ENCODE measurements around the gene COQ10B.
A peak's percentile ranks its signal among the peaks of the same experiment; 100 is the strongest.
"Not testable (repeated sequence)": the region's sequence is repeated elsewhere in the genome, so short reads cannot be mapped to it uniquely, and the experiment has no call there.

Gene COQ10B

GRCh38 chr2:197452754-197453122 is 614 bp upstream of the COQ10B start:
- no peak for DNase-seq

- no peak for DNase-seq
Observed at GRCh38 chr2:197453914-197454398, 604 bp downstream of the COQ10B start.

GRCh38 chr2:197454923-197455322 is 1.6 kb downstream of the COQ10B start:
- no peak for DNase-seq

DNA sequence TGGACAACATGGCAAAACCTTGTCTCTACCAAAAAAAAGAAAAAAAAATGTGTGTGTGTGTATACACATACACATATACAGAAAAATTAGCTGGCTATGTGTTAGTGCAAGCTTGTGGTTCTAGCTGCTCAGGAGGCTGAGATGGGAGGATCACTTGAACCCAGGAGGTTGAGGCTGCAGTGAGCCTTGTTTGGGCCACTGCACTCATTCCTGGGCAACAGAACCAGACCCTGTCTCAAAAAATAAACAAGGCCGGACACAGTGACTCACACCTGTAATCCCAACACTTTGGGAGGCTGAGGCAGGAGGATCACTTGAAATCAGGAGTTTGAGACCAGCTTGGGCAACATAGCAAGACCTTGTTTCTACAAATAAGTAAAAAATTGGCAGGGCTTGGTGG is 2.1 kb downstream of the COQ10B start:
- no peak for DNase-seq

DNA sequence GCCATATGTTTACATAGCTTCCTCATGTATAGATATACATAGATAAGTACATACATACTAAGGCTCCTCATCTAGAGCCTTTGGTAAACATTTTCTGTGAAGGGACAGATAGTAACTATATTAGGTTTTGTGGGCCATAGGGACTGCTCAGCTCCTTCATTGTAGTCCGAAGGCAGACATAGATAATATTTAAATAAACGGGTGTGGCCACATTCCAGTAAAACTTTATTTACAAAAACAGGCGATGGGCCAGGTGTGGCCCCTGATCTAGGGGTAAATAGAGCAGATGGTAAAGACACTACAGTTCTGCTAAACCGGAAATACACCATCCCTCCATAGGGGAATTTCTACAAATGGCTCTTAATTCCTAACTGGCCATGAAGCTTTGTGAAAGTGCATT is 7.3 kb downstream of the COQ10B start:
- DNase-seq, result no peak

DNA sequence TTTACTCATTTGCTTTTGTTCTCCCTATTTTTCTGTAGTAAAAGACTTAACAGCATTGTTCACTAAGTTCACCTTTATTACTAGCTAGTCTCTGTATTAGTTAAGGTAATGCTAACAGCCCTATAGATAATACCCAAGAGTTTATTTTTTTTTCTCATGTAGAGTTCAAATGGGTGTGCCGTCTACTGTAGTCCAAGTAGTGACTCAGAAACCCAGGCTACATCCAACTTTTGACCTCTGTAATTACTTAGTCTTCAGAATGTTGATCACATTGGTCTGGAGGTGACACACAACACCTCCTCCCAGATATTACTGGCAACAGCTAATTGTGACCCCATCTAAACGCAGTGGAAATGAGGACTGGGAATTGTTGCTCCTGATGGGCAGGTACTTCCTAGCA is 7.7 kb downstream of the COQ10B start:
- DNase-seq, result no peak

DNA sequence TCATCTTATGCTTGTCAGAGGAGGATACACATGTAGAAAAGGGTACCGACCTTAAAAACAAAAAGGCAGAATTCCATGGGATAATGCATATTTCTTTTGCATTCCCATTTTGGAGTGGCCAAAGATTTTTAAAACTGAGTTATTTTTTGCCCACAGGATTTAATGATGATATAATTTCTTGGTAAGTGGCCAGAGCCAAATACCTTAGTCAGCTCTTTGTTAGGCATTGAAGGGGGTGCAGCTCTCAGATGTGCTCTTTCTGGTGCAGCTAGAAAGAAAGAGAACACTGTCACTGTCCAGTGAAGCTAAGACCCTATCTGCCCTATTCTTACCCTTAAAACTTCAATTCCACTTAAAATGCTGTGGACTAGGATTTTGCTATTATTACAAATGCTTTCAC is 10.8 kb downstream of the COQ10B start:
- no peak for DNase-seq

GRCh38 chr2:197472166-197472565 is 18.8 kb downstream of the COQ10B start:
- no peak for DNase-seq

- DNase-seq, result no peak
Observed at GRCh38 chr2:197477797-197478196, 24.4 kb downstream of the COQ10B start.

DNA sequence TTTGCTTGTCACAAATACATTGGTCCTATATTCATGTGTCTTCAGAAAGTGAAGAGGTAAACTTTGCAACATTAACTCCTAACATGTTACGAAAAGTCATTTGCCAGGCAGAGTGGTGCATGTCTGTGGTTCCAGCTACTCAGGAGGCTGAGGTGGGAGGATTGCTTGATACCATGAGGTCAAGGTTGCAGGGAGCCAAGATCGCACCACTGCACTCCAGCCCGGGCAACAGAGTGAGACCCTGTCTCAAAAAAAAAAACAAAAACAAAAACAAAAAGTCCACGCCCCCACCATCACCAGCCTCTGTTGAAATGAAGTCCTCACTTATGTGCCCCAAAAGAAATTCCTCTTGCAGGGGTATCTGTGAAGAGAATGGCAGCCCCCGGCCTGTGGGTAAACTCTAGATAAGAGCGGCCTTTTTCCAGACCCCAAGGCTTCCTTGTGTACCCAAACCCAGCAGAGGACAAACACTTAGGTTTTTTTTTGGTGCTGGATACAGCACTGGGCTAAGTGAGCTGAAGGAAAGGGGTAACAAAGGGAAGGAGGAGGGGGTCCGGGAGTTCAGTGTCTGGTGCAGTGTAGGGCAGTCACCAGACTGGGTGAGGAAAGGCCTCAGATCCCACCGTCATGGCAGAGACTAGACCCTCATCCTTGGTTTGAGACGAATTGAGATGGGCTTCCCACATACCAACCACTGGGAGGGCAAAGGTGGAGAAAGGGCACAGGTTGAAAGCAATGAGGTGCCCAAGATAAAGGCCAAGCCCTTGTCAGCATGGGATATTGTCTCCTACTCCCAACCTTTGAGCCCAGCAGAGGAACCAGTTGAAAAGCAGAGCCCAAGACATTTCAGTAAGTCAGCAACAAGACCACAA is 27.0 kb downstream of the COQ10B start:
- DNase-seq, result no peak

DNA sequence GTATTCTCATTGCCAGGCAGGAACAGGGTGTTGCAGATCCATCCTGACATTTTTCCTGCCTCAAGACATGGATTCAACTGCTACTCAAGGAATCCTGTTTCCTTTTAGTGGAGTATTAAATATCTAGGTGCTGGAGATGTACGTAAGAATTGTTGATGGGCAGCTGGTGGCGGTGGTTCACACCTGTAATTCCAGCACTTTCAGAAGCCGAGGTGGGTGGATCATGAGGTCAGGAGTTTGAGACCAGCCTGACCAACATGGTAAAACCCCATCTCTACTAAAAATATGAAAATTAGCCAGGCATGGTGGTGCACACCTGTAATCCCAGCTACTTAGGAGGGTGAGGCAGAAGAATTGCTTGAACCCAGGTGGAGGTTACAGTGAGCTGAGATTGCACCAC is 30.9 kb downstream of the COQ10B start:
- not testable (repeated sequence) for DNase-seq

DNA sequence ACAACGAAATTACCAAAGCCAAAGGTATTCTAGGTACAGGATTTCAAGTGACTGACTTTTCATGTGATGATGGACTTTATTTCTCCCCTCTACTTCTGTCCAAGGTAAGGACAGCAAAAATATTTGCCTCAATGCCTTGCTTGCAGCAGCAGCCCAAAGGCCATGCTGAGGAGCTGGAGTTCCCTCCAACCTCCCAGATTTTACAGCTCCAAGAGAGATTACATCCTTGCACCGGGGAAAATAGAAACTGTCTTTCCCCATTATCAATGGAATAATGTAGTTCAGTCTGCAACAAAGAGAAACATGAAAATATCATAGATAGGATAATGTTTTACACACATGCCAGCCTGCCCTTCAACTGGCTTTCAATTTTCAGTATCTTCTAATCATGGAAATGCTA is 32.8 kb downstream of the COQ10B start:
- DNase-seq, result no peak

DNA sequence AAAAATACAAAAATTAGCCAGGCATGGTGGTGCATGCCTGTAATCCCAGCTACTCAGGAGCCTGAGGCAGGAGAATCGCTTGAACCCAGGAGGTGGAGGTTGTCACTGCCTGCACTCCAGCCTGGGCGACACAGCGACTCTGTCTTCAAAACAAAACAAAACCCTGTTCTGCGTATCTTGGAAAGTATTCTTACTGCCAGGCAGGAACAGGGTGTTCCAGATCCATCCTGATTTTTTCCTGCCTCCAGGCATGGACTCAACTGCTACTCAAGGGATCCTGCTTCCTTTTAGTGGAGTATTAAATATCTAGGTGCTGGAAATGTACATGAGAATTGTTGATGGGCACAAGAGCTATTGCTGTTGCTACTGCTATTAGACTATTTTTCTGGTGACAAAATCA is 34.0 kb downstream of the COQ10B start:
- no peak for DNase-seq

DNA sequence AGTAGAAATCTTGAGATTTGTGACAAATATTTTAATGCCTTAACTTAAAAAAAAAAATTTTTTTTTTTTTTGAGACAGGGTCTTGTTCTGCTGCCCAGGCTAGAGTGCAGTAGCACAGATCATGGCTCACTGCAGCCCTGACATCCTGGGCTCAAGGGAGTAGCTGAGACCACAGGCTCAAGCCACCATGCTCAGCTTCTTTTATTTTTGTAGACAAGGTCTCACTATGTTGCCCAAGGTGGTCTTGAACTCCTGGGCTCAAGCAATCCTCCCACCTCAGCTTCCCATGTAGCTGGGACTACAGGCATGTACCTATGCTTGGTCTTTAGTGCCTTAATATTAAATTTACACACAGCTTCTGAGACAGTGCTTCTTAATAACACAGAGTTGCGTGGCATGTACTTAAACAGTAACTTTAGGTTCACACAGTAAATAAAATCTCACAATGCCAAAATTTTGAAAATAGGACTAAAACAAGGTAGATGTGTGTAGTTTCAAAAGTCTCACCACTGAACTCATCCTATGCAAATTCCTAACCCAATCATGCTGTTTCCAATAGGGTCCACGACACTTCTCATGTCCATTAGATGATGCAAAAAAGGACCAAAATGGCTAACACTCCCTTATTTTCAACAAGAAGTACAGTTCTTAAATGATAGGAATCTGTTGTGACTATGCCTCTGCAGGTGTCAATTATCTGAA is 42.2 kb downstream of the COQ10B start:
- DNase-seq, result no peak

DNA sequence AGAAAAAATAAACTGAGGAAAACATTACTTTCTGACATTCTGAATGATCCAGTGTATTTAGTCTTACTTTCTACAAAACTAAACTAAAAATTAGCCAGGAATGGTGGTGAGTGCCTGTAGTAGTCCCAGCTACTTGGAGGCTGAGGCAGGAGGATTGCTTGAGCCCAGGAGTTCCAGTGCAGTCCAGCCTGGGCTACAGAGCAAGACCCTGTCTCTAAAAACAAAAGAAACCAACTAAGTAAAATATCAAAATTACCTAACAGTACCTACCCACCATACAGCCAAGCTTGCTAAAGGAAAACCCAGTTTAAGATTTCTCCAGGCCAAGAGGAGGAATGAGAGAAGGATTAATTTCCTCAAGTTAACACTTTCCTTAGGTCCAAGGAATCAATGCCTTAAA is 43.3 kb downstream of the COQ10B start:
- no peak for DNase-seq

- DNase-seq, result no peak
Observed at GRCh38 chr2:197497326-197497725, 44.0 kb downstream of the COQ10B start.

- no peak for DNase-seq
Observed at GRCh38 chr2:197498235-197498936, 45.0 kb downstream of the COQ10B start.

GRCh38 chr2:197498937-197499593 is 45.7 kb downstream of the COQ10B start:
- peak; percentile 63 to 81 (median 67) for DNase-seq

DNA sequence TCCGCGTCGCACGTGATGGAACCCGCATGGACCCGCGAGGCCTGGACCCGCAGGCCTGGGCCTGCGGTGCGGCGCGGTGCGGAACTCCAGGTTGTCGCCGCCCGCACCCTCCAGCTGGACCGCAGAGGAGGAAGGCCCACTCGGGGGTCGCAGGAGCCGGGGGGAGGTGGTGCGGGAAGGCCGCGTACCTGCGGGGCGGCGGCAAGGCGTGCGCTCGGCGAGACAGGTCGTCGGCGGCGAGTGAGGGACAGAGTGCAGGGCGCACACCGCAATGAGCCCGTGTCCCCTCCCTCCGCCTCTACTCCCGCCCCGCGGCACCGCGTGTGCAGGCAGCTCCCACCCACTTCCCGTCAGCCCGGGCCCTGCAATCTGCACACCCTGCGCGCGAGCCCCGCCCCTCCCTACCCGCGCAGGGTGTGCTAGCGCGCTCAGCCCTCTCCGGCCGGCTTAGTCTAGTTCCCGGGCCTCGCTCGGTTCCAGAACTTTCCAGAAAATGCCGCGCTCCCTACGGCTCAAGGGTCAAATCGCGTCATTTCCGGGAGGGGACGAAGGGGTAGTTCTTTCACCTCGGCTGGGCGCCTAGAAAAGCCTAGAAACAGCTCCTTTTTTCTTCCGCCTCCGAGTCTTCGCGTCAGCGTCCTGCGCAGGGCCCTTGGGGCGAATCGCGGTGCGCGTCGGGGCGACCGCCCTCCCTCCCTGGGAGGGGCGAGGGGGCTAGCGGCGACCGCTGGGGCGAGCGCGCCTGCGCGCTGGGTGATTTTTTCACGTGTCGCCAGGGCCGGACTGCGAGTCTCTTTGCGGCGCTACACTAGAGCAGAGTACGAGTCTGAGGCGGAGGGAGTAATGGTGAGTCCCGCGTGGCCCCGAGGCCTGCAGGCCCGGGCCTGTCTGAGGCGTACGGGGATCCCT is 46.5 kb downstream of the COQ10B start, which contains the start of the genes HSPD1 and HSPE1:
TSS of gene HSPD1 (minus strand) at position 247 of the 909 bp plus-strand sequence. CDS start 992 bp downstream, outside the sequence.
TSS of gene HSPE1 (plus strand) at position 786 of the 909 bp plus-strand sequence. CDS start at position 844, 58 bp downstream.
- DNase-seq, result peak; percentile 99 to 100 (median 100)

DNA sequence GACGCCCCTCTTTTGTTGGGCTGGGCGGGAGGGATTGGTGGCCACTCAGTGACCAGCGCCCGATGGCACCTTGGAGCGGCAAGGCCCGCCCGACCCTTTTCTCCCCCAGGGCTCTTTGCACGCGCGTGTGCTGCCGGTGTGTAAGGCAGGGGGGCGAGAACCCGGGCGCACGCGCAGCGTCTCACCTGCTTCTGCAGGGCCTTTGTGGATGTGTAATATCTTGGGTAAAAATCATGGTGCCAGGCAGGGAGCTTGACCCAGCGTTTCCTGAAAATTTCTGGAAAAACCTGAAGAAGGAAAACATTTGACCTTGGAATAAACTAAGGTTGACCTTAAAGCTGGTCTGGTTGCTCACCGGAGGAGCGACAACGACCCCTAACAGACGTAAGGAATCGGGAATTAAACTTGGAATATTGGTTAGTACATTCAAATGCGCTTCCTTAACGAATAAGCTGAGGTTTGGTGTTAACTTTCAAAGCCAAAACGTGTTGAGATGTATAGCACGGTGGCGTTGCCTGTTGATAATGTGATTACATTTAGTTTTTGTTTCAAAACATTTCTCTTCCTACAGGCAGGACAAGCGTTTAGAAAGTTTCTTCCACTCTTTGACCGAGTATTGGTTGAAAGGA is 47.3 kb downstream of the COQ10B start:
- peak in 2 of 3 donors; percentile 8 to 31 for DNase-seq

DNA sequence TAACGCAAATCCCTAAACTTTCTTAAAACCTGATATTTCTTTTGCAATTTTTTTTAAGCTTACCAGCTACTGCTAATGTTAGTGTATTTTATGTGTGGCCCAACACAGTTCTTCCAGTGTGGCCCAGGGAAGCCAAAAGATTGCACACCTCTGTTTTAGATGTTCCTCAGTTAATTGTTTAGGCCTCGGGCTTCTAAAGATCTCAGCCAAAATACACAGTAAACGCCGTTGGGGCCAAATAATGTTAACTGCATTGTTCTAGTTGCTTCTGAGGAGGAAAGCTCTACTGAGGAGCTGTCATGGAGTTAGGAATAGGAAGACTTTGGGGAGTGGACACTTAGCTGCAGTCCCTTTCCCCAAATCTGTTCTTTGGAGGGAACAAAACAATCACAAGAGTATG is 48.8 kb downstream of the COQ10B start:
- no peak for DNase-seq
